Measurements from ENCODE around the gene TRAF1. TPM values are rescaled to one million over a fixed set of nuclear protein-coding genes. Genes with fewer than 3 reads are reported as not detected.
A peak's percentile ranks its signal among the peaks of the same experiment; 100 is the strongest.

Gene TRAF1
- polyA plus RNA-seq, 1 donor = 7.1 TPM

- no peak for DNase-seq
Measured at GRCh38 chr9:120924698-120925534, 1.7 kb downstream of the TRAF1 start.

- no peak for DNase-seq
Measured at GRCh38 chr9:120923620-120924328, 2.8 kb downstream of the TRAF1 start.

- DNase-seq = no peak
Measured at GRCh38 chr9:120922404-120923195, 4.0 kb downstream of the TRAF1 start.

DNA sequence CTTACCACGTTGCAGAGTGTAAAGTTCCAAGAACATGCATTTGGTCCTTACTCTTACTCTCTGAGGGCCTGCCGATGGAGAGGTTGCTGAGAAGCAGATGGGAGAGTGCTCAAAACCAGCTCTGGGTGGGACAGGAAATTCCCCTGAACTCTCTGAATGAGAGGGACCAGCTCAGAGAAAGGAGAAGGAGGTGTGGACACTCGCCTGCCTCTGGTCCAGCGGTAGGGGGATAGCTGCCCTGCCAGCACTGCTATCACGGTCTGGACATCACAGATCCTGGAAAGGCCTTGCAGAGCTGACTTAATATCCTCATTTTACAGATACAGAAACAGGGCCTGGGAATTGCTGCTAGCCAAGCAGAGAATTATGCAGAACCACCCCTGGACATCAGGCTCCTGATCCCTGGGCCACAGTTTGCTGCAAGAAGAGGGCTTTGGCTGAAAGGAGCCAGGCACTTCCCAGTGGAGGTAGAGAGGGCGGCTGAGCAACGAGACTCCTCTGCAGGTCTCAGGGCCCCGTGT is 4.9 kb downstream of the TRAF1 start:
- no peak for DNase-seq

- DNase-seq = no peak
Measured at GRCh38 chr9:120920806-120921178, 5.8 kb downstream of the TRAF1 start.

GRCh38 chr9:120919843-120920805 is 6.5 kb downstream of the TRAF1 start:
- no peak for DNase-seq

DNA sequence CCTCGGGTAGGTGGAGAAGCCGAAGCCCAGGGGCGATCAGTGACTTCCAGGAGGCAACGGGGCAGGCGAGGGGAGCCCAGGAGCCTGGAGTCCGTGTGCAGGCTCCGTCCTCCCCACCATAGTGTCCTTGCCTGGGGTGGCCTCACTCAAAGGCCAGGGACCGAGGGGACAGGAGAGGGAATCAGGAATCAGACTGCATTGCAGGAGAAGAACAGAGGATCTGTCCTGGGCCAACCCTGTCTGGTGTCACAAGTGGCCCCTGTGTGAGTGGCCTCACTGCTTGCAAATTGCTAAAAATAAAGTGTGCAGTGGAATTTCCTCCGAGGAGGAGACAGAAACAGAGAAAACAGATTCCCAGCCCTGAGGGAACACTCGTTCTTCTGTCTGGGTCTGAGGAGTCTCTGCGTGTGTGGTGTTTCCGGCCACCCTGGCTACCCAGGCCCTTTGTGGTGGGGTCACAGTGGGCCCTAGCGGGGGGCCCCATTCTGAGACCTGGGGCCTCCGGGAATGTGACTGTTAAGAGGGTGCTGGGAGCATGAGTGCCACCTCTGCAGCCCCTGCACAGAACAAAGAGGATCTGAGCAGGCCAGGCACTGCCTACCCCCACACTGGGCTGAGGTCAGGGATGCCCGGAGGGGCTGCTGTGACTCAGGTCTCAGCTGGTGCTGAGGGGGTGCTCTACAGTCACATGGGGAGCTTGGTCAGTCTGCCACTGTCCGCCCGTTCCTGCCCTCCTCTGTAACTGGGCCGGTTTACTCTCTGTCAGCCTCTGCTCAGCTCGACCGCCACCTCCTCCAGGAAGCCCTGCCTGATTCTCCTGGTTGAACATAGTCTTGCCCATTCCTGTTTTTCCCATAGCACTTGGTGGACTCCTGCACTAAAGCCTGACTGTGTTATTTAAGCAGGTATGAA is 7.4 kb downstream of the TRAF1 start:
- no peak for DNase-seq

- no peak for DNase-seq
Measured at GRCh38 chr9:120917929-120918762, 8.4 kb downstream of the TRAF1 start.

DNA sequence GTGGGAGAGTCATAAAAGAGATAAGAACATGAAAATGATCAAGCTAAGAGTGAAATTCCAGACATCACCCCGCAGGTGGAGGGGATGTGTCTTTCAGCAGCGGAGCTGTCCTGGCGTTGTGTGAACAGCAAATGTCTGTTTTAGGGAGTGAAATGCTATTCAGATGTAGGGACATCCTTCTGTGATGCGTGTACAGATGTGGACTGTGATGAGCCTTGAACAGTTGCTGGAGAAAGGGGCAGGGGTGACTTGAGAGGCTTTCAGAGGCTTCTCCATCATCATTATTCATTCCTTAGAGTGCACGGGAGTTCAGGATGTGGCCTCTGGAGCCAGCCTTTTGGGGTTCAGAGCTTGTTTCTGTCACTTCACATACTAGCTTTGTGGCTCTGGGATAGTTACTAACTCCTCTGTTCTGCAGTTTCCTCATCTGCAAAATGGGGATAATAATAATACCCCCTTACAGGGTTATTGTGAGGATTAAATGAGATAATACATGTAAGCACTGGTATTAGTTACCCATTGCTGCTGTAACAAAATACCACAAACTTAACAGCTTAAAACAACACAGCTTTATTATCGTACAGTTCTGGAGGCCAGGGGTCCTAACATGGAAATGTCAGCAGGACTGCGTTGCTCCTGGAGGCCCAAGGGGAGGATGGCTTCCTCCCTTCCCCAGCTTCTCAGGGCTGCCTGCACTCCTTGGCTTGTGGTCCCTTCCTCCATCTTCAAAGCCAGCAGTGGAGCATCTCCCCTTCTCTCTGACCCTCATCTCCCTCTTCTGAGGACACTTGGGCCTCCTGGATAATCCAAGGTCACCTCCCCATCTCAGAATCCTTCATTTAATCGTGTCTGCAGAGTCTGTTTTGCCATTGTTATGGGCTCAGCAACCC is 9.4 kb downstream of the TRAF1 start:
- no peak for DNase-seq

DNA sequence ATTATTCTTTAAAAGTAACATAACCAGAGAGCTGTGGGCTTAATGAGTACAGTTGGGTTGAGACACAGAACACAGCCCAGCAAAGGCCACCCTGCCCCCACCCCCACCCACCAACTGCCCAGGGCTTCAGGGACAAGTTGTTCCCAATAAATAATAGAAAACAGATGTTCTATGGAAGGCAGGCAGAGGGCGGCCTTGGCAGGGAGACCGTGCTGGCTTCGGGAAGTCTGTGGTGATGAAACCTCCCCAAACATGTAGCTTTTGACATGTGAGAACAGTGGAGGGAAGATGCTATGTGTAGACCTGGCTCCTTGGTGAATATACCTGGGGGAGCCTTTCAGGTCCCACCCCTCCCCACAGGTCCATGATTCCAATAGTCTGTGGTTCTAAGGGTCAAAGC is 10.0 kb downstream of the TRAF1 start:
- no peak for DNase-seq

DNA sequence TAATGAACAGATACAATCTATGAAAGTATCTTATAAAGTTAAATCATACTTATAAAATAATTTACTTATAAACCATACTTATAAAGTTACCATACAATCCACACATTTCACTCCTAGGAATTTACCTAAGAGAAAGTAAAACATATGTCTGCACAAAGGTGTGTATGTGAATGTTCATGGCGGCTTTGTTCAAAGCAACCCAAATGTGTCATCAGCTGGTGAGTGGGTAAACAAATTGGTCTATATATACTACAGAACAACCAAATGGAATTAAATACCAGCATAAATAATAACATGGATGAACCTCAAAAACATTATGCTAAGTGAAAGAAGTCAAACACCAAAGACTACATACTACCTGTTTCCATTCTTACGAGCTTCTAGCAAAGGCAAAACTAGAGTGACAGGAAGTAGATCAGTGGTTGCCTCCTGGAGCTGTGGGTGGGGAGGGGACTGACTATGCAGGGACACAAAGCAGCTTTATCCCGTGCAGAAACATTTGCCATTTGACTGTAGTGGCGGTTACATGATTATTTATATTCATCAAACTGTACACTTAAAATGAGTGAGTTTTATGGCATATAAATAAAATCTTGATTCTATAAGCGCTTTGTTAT is 10.6 kb downstream of the TRAF1 start:
- no peak for DNase-seq

DNA sequence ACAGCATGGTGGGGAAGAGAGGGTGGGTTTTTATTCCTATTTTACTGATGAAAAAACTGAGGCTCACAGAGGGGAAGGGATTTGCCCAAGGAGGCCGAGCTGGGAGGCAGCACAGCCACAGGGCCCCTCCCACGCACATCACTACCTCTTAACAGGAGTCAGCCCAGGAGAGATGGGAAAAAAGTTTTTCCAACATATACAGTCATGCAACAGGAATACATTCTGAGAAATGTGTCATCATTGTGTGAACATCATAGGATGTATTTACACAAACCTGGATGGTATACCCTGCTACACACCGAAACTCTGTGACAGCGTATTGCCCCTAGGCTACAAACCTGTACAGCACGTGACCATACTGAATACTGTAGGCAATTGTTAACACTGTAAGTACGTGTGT is 11.6 kb downstream of the TRAF1 start:
- DNase-seq = no peak

DNA sequence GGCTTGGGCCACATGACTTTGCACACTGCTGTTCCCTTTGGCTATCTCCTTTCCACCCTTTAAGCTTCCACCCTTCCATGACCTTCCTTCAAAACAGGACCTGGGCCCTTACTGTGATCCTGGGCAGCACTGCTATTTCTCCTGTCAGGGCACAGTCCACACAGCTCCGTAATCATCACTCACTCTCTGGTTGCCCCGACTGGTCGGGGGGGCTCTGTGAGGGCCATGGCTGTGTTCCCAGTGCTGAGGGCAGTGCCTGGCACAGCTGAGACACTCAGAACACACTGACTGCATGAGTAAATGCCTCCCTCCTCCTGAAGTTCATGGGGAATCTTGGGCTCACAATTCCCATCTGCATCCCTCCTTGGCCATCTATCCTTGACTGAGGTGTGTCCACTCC is 12.2 kb downstream of the TRAF1 start:
- DNase-seq = no peak

GRCh38 chr9:120913647-120914264 is 12.8 kb downstream of the TRAF1 start:
- DNase-seq = no peak

GRCh38 chr9:120912958-120913646 is 13.5 kb downstream of the TRAF1 start:
- peak; percentile 56 for DNase-seq

DNA sequence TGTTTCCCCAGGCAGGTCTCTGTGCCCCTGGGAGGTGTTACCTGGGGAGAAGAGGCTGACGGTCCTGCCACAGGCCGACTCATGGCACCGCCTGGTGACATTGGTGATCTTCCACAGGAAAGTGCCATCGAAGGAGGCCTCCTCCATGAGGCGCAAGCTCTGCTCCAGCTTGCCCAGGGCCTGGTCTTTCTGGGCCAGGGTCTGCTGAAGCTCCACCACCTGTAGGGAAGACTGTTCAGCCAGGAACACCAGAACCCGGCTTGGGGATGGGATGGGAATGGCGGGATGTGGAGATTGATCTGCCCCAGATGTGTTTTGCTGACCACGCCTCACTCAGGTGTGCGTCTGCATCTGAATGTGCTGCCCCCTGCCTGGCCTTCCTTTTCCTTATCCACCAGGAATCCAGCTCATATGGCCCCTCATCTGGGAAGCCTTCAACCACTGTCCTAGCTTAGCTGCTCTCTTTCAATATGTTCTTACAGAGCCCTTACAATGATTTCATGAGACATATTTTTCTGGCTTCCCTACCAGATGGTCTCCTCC is 15.2 kb downstream of the TRAF1 start:
- no peak for DNase-seq
